Astrocyte (in vitro differentiated cells and primary cell): ENCODE data around the gene SHCBP1L. TPM values are rescaled to one million over a fixed set of nuclear protein-coding genes. Genes with fewer than 3 reads are reported as not detected.

Experiments
- DNase-seq: peaks from one replicate; pipeline ENCODE4 v3.0.0-alpha.2; 2010; ENCODE audit warnings: low read depth
- FAIRE-seq: peaks from 2 replicates; lab custom pipeline; 2011; peaks lifted over from hg19 to GRCh38; lab: Jason Lieb, UNC
- H2AFZ ChIP-seq: 2 replicates; pipeline ENCODE4 v1.6.0; 2012; ENCODE audit warnings: low read depth, low read length, inconsistent platforms
- H3K27ac ChIP-seq: 2 replicates; pipeline ENCODE4 v1.5.1; 2011; ENCODE audit warnings: low read depth, low read length, inconsistent platforms
- H3K27me3 ChIP-seq: 2 replicates; pipeline ENCODE4 v1.6.0; 2011; ENCODE audit warnings: low read length, inconsistent platforms; ENCODE audit not compliant: insufficient read depth
- H3K36me3 ChIP-seq: 2 replicates; pipeline ENCODE4 v1.5.1; 2011; ENCODE audit warnings: low read length, inconsistent platforms; ENCODE audit not compliant: insufficient read depth
- H3K4me1 ChIP-seq: 2 replicates; pipeline ENCODE4 v1.5.1; 2011; ENCODE audit warnings: low read length, inconsistent platforms; ENCODE audit not compliant: insufficient read depth
- H3K4me2 ChIP-seq: 2 replicates; pipeline ENCODE4 v1.6.0; 2012; ENCODE audit warnings: low read length, inconsistent platforms
- H3K4me3 ChIP-seq: 2 replicates; pipeline ENCODE4 v1.5.1; 2011; ENCODE audit warnings: low read depth, mild to moderate bottlenecking, low read length, inconsistent platforms; ENCODE audit not compliant: insufficient read depth
- H3K79me2 ChIP-seq: 2 replicates; pipeline ENCODE4 v1.6.0; 2012; ENCODE audit warnings: mild to moderate bottlenecking, low read length, inconsistent platforms; ENCODE audit not compliant: insufficient read depth
- H3K9ac ChIP-seq: 2 replicates; pipeline ENCODE4 v1.6.0; 2012; ENCODE audit warnings: mild to moderate bottlenecking, low read length, inconsistent platforms
- H3K9me3 ChIP-seq: 2 replicates; pipeline ENCODE4 v1.5.1; 2012; ENCODE audit warnings: low read depth, mild to moderate bottlenecking, low read length, inconsistent platforms; ENCODE audit not compliant: insufficient read depth
- H4K20me1 ChIP-seq: 2 replicates; pipeline ENCODE4 v1.6.0; 2012; ENCODE audit warnings: low read length, inconsistent platforms; ENCODE audit not compliant: insufficient read depth
- H3K27ac Mint-ChIP-seq: one replicate; pipeline ENCODE4 v1.8.0; 2021; ENCODE audit warnings: mild to moderate bottlenecking, mixed read lengths; ENCODE audit not compliant: unreplicated experiment
- H3K27me3 Mint-ChIP-seq: one replicate; pipeline ENCODE4 v1.8.0; 2021; ENCODE audit warnings: low read depth, mixed read lengths; ENCODE audit not compliant: unreplicated experiment
- H3K36me3 Mint-ChIP-seq: one replicate; pipeline ENCODE4 v1.8.0; 2021; ENCODE audit warnings: low read depth, mixed read lengths; ENCODE audit not compliant: unreplicated experiment
- H3K4me1 Mint-ChIP-seq: one replicate; pipeline ENCODE4 v1.8.0; 2021; ENCODE audit warnings: low read depth, mixed read lengths; ENCODE audit not compliant: unreplicated experiment
- H3K4me3 Mint-ChIP-seq: one replicate; pipeline ENCODE4 v1.8.0; 2021; ENCODE audit warnings: mild to moderate bottlenecking, moderate library complexity, mixed read lengths; ENCODE audit not compliant: unreplicated experiment
- H3K9me3 Mint-ChIP-seq: one replicate; pipeline ENCODE4 v1.8.0; 2021; ENCODE audit warnings: mild to moderate bottlenecking, mixed read lengths; ENCODE audit not compliant: unreplicated experiment
- CTCF ChIP-seq: IDR thresholded peaks from 2 replicates; pipeline ENCODE4 v1.5.1; 2011; ENCODE audit warnings: low read depth, mild to moderate bottlenecking, inconsistent platforms, low read length, moderate library complexity; ENCODE audit not compliant: insufficient read depth
- EZH2 ChIP-seq: IDR thresholded peaks from 2 replicates; pipeline ENCODE4 v1.6.1; 2012; ENCODE audit warnings: mild to moderate bottlenecking, low read length, inconsistent platforms; ENCODE audit not compliant: insufficient read depth
- total RNA-seq: library from RNA; stranded (reverse); gene quantifications from 2 replicates; pipeline ENCODE4 v1.2.1, GENCODE V29; 2021

The SHCBP1L gene
- total RNA-seq, 1 donor from 2014 or later = not detected

- TF ChIP-seq CTCF (no peak), EZH2 (no peak)
- Histone ChIP-seq H4K20me1 (no peaks in the 10 kb centered on the region), H3K4me2 (no peak overlapping the region), H3K36me3 (no peaks in the 10 kb centered on the region), H3K4me1 (no peaks in the 10 kb centered on the region), H2AFZ (no peak overlapping the region), H3K79me2 (no peaks in the 10 kb centered on the region), H3K9ac (no peak overlapping the region), H3K4me3 (no peak overlapping the region), H3K9me3 (no peaks in the 10 kb centered on the region), H3K27ac (no peak overlapping the region), H3K27me3 (no peaks in the 10 kb centered on the region)
- FAIRE-seq (no peak), DNase-seq (no peak)
- no peak overlapping the region for H3K4me3 Mint-ChIP-seq
- H3K27ac Mint-ChIP-seq = no peak overlapping the region
- no peaks in the 10 kb centered on the region for H3K36me3 Mint-ChIP-seq
- H3K9me3 Mint-ChIP-seq = peaks cover 5% of the 10 kb centered on the region
- H3K27me3 Mint-ChIP-seq = no peaks in the 10 kb centered on the region
- H3K4me1 Mint-ChIP-seq = no peaks in the 10 kb centered on the region
Observed at GRCh38 chr1:182935716-182936115, 17.2 kb downstream of the SHCBP1L start.

GRCh38 chr1:182930985-182931384 is 22.0 kb downstream of the SHCBP1L start:
- Histone ChIP-seq H3K27me3 (peaks cover 4% of the 10 kb centered on the region), H3K79me2 (no peaks in the 10 kb centered on the region), H3K36me3 (no peaks in the 10 kb centered on the region), H2AFZ (no peak overlapping the region), H3K27ac (no peak overlapping the region), H4K20me1 (no peaks in the 10 kb centered on the region), H3K9me3 (no peaks in the 10 kb centered on the region), H3K9ac (no peak overlapping the region), H3K4me3 (no peak overlapping the region), H3K4me2 (no peak overlapping the region), H3K4me1 (no peaks in the 10 kb centered on the region)
- Mint-ChIP-seq H3K36me3 (no peaks in the 10 kb centered on the region), H3K27me3 (no peaks in the 10 kb centered on the region), H3K27ac (no peak overlapping the region), H3K9me3 (peaks cover 2% of the 10 kb centered on the region), H3K4me1 (no peaks in the 10 kb centered on the region), H3K4me3 (no peak overlapping the region)
- FAIRE-seq (no peak), DNase-seq (no peak)
- TF ChIP-seq CTCF (no peak), EZH2 (no peak)

GRCh38 chr1:182927693-182928433 is 25.1 kb downstream of the SHCBP1L start:
- no peaks in the 10 kb centered on the region for H3K4me1 Mint-ChIP-seq
- H3K4me1 ChIP-seq = no peaks in the 10 kb centered on the region
- peaks cover 8% of the 10 kb centered on the region for H3K27me3 ChIP-seq
- H3K36me3 Mint-ChIP-seq = no peaks in the 10 kb centered on the region
- FAIRE-seq = no peak
- no peak overlapping the region for H3K4me3 ChIP-seq
- no peak overlapping the region for H2AFZ ChIP-seq
- peaks cover 3% of the 10 kb centered on the region for H3K9me3 Mint-ChIP-seq
- TF ChIP-seq CTCF = no peak
- no peak for TF ChIP-seq EZH2
- H3K27ac Mint-ChIP-seq = no peak overlapping the region
- no peak overlapping the region for H3K9ac ChIP-seq
- H3K27ac ChIP-seq = no peak overlapping the region
- no peak for DNase-seq
- H3K9me3 ChIP-seq = no peaks in the 10 kb centered on the region
- no peak overlapping the region for H3K4me3 Mint-ChIP-seq
- H4K20me1 ChIP-seq = no peaks in the 10 kb centered on the region
- H3K79me2 ChIP-seq = no peaks in the 10 kb centered on the region
- no peaks in the 10 kb centered on the region for H3K27me3 Mint-ChIP-seq
- H3K36me3 ChIP-seq = no peaks in the 10 kb centered on the region
- no peak overlapping the region for H3K4me2 ChIP-seq
